Sigmoid colon (tissue), 7 donors: ENCODE data around the gene TNFRSF25. TPM values are rescaled to one million over a fixed set of nuclear protein-coding genes. Genes with fewer than 3 reads are reported as not detected.

Experiments
- DNase-seq: peaks from one replicate; pipeline ENCODE4 v3.0.0-alpha.2; 2019
- H3K27ac ChIP-seq, 4 donors: fragments of 200-600 bp; sonication (generic); one replicate each; pipeline ENCODE4 v1.5.1; 2016 to 2019; ENCODE audit warnings: mild to moderate bottlenecking in 1 of 4
- H3K27me3 ChIP-seq, 3 donors: fragments of 200-600 bp; sonication (generic); one replicate each; pipeline ENCODE4 v1.5.1; 2019; ENCODE audit warnings: mild to moderate bottlenecking in 1 of 3
- H3K36me3 ChIP-seq, 4 donors: fragments of 200-600 bp; sonication (generic); one replicate each; pipeline ENCODE4 v1.5.1; 2016 to 2019
- H3K4me1 ChIP-seq, 4 donors: fragments of 200-600 bp; sonication (generic); one replicate each; pipeline ENCODE4 v1.5.1; 2017 to 2019
- H3K4me3 ChIP-seq, 4 donors: fragments of 200-600 bp; sonication (generic); one replicate each; pipeline ENCODE4 v1.5.1; 2017 to 2019; ENCODE audit warnings: mild to moderate bottlenecking in 2 of 4, moderate library complexity in 1 of 4
- H3K9me3 ChIP-seq, 4 donors: fragments of 200-600 bp in 3 of 4; sonication (generic) in 3 of 4; one replicate each; pipeline versions ENCODE4 v1.5.1 to v1.6.1; 2013 to 2019
- EP300 ChIP-seq, 4 donors: sonication (generic); formaldehyde crosslinking; IDR thresholded peaks; one replicate each; pipeline ENCODE4 v1.6.1; 2017; ENCODE audit warnings: antibody characterized with exemption in 4 of 4
- POLR2A ChIP-seq, 2 donors: fragments of 450-650 bp; IDR thresholded peaks; one replicate each; pipeline ENCODE4 v1.6.1; 2016; ENCODE audit warnings: antibody characterized with exemption in 2 of 2, mild to moderate bottlenecking in 2 of 2, moderate library complexity in 2 of 2
- POLR2AphosphoS5 ChIP-seq, 4 donors: sonication (generic); formaldehyde crosslinking; IDR thresholded peaks; one replicate each; pipeline ENCODE4 v1.6.1; 2017; ENCODE audit warnings: antibody characterized with exemption in 4 of 4
- WGBS, 2 donors: extraction: QIAGEN DNeasy Blood & Tissue Kit; methylation state at CpG; one replicate each; pipeline ENCODE4 v1.1.7; 2013; 5-methylcytosine and 5-hydroxymethylcytosine counted together
- intact Hi-C: fragments of 100-400 bp; cut with DNase I; formaldehyde crosslinking; loops from one replicate; pipeline ENCODE4 v1.15.1; 2023
- polyA plus RNA-seq, 3 donors: library from polyadenylated mRNA; stranded (reverse); fragments of 200-250 nt; gene quantifications; one replicate each; pipeline ENCODE4 v1.2.3, GENCODE V29; 2013
- total RNA-seq, 4 donors: library from RNA; depleted of rRNA; stranded (reverse); fragments of >200 nt; gene quantifications; one replicate each; pipeline ENCODE4 v1.1.0, GENCODE V29; 2016
- TF ChIP-seq, protein P1 (sequence below), 4 experiments: fragments of 450-650 bp in 3 of 4; fragments of 200-600 bp in 1 of 4; IDR thresholded peaks; one replicate each; pipeline ENCODE4 v1.5.1; 2016 to 2019; ENCODE audit warnings: antibody characterized with exemption in 4 of 4, mild to moderate bottlenecking in 3 of 4, moderate library complexity in 2 of 4
- donor health status: healthy with polysubstance abuse.
- donor health status: Bipolar disorder and iron deficiency.
- donor health status: healthy.

Gene TNFRSF25
- total and polyA plus RNA-seq, 7 donors: 2.5 to 65.9 (median 6.8) TPM

DNA sequence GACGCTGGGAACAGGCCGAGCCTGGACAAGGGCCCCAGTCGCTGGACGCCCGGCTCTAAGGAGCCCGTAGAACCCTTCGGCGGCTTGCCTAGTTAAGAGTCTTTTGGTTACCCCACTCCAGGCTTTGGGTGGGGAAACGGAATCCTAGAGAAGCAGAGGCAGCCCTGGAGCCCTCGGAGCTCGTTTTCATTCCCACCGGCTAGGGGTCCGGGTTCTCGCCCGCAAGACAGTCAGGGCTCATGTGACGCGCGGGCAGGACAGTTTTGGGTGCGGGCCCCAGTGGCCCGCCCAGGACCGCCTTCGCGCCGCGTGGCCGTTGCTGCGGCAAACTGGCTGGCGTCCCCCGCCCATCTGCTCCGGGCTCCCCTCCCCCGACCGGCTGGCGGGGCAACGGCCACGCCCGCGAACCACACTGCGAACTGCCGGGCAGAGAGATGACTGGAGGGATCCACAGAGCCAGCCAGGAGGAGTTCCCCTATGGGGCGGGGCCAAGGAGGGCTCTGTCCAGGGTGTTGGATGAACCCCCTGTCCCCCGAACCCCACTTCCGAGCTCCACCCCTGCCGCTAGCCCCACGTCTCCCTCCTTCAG lies 45.4 kb downstream of the TNFRSF25 start:
- Histone ChIP-seq H3K9me3 (no peaks in the 10 kb centered on the region), H3K4me1 (peaks cover 0 to 52% (median 44%) of the 10 kb centered on the region in 4 donors), H3K27me3 (peaks cover 72 to 100% (median 94%) of the 10 kb centered on the region in 3 donors), H3K27ac (no peak overlapping the region), H3K4me3 (peak overlapping the region in 1 of 4 donors; percentile 26), H3K36me3 (no peaks in the 10 kb centered on the region)
- no peak for DNase-seq
- 3 to 7% methylated on average over 44 of the region's 44 CpGs for WGBS, 2 donors
- intact Hi-C loops: no loop called here
- TF ChIP-seq EP300 (IDR thresholded peaks at IDR 0.05): no peak
- no peak for TF ChIP-seq POLR2AphosphoS5 (IDR thresholded peaks at IDR 0.05)
- TF ChIP-seq, protein P1, sequence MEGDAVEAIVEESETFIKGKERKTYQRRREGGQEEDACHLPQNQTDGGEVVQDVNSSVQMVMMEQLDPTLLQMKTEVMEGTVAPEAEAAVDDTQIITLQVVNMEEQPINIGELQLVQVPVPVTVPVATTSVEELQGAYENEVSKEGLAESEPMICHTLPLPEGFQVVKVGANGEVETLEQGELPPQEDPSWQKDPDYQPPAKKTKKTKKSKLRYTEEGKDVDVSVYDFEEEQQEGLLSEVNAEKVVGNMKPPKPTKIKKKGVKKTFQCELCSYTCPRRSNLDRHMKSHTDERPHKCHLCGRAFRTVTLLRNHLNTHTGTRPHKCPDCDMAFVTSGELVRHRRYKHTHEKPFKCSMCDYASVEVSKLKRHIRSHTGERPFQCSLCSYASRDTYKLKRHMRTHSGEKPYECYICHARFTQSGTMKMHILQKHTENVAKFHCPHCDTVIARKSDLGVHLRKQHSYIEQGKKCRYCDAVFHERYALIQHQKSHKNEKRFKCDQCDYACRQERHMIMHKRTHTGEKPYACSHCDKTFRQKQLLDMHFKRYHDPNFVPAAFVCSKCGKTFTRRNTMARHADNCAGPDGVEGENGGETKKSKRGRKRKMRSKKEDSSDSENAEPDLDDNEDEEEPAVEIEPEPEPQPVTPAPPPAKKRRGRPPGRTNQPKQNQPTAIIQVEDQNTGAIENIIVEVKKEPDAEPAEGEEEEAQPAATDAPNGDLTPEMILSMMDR (IDR thresholded peaks at IDR 0.05): no peak
- TF ChIP-seq POLR2A (IDR thresholded peaks at IDR 0.05): no peak

DNA sequence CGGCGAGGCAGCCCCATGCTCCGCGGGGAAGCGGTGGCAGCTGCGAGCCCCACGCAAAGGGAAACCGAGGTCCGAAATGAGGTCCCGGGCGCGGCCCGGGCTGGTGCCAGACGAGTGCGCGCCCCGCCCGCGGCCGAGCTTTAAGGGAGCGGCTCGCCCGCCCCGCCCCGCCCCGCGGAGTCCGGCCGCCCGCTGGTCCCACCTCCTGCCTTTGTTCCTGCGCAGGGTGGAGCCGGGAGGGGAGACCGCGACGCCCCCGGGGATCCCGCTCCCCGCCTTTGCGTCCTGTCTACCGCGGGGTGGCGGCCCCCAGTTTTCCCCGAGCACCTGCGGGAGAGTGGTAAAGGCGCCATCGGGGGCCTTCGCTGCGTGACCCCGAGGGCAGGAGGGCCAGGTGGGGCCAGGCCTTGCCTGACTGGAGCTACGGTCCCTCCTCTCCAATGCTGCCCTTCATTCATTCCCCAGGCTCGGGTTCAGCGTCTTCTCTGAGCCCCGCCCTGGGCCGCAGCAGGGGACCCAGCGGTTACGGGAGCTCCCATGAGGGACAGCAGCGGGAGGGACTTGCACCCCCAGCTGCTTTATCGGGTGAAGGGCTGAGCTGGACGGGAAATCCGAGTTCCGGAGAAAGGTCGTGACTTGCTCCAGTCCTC lies 46.0 kb downstream of the TNFRSF25 start, which contains the start of gene HES2:
HES2 (minus strand) TSS at position 116 of the 650 bp plus-strand sequence; CDS start at position 17, 99 bp downstream.
- peak within 1 kb of the TSS in 3 of 4 donors; percentile 26 to 47 (median 41) for H3K4me3 ChIP-seq
- no peaks in the 10 kb centered on the region for H3K36me3 ChIP-seq
- peaks cover 70 to 100% (median 92%) of the 10 kb centered on the region in 3 donors for H3K27me3 ChIP-seq
- no peak for DNase-seq
- WGBS, 2 donors: 1% methylated on average over 62 of the region's 62 CpGs
- H3K9me3 ChIP-seq: no peaks in the 10 kb centered on the region
- intact Hi-C loops: no loop called here
- H3K4me1 ChIP-seq: peaks cover 0 to 47% (median 41%) of the 10 kb centered on the region in 4 donors
- TF ChIP-seq POLR2AphosphoS5 (IDR thresholded peaks at IDR 0.05): no peak
- TF ChIP-seq, protein P1 (IDR thresholded peaks at IDR 0.05): no peak
- TF ChIP-seq POLR2A (IDR thresholded peaks at IDR 0.05): no peak
- no peak for TF ChIP-seq EP300 (IDR thresholded peaks at IDR 0.05)
- no peak within 1 kb of the TSS for H3K27ac ChIP-seq

DNA sequence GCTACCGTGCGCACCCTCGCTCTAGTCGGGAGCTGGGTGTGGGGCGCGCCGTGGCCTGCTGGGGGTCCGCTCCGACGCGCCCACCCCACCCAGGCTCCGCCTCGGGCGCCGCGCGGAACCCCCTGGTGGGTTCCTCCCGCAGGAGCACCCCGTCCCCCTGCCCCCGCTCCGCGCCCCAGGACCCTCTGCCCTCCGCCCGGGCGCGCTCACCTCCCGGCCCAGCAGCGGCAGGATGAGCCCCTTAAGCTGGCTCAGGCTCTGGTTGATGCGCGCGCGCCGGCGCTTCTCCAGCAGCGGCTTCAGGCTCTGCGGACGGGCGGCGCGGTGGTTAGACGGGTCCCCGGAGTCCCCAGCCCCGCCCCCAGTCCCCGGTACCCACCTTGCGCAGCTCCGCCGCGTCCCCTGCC lies 46.6 kb downstream of the TNFRSF25 start:
- H3K9me3 ChIP-seq: no peaks in the 10 kb centered on the region
- H3K4me1 ChIP-seq: peaks cover 0 to 41% (median 36%) of the 10 kb centered on the region in 4 donors
- H3K27me3 ChIP-seq: peaks cover 64 to 100% (median 92%) of the 10 kb centered on the region in 3 donors
- intact Hi-C loops: no loop called here
- TF ChIP-seq EP300 (IDR thresholded peaks at IDR 0.05): no peak
- TF ChIP-seq POLR2A (IDR thresholded peaks at IDR 0.05): no peak
- TF ChIP-seq, protein P1 (IDR thresholded peaks at IDR 0.05): no peak
- no peak for TF ChIP-seq POLR2AphosphoS5 (IDR thresholded peaks at IDR 0.05)
- H3K36me3 ChIP-seq: no peaks in the 10 kb centered on the region
- no peak for DNase-seq
- peak overlapping the region in 3 of 4 donors; percentile 26 to 47 (median 41) for H3K4me3 ChIP-seq
- WGBS, 2 donors: 1 to 5% methylated on average over 48 of the region's 48 CpGs
- H3K27ac ChIP-seq: no peak overlapping the region

DNA sequence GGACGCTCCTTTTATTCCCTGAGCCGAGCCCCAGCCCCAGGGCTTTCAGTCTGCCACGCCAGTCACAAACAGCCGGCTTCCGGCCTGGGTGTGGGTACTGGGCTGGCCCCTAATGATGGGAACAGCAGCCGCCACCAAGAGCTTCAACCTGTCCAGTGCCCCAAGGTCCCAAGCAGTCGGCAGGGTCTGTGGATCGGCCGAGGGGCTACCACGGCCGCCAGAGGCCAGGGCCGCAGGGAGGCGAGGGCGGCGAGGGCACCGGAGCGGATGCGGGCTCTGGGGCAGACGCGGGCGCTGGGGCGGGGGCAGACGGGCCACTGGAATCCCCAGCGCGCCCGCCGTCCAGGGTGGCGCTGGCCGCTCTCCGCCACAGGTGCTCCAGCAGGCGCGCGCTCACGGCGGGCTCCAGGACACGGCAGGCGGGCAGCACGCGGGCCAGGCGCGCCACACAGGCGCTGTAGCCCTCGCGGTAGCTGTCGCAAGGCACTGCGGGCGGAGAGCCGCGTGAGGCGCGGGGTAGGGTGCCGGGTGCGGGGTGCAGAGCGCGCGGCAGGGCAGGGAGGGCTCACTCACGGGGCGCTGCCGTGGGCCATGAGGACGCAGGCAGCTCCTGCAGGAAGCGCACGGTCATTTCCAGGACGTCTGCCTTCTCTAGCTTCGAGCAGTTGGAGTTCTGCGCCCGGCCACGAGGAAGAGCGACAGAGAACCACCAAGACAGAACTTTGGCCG lies 47.1 kb downstream of the TNFRSF25 start:
- intact Hi-C loops: no loop called here
- Histone ChIP-seq H3K4me3 (peak overlapping the region in 2 of 4 donors; percentile 41 to 47), H3K36me3 (no peaks in the 10 kb centered on the region), H3K27ac (no peak overlapping the region), H3K27me3 (peaks cover 60 to 100% (median 92%) of the 10 kb centered on the region in 3 donors), H3K4me1 (peaks cover 0 to 36% (median 31%) of the 10 kb centered on the region in 4 donors), H3K9me3 (no peaks in the 10 kb centered on the region)
- DNase-seq: no peak
- WGBS, 2 donors: 3 to 8% methylated on average over 69 of the region's 69 CpGs
- no peak for TF ChIP-seq EP300 (IDR thresholded peaks at IDR 0.05)
- no peak for TF ChIP-seq POLR2A (IDR thresholded peaks at IDR 0.05)
- TF ChIP-seq POLR2AphosphoS5 (IDR thresholded peaks at IDR 0.05): no peak
- TF ChIP-seq, protein P1 (IDR thresholded peaks at IDR 0.05): no peak
